Stimulated activated CD8-positive, alpha-beta memory T cell treated with anti-CD3 and anti-CD28 coated beads, Interleukin-7, amount 100 ng/mL, for 24 hours (primary cell): Measurements from ENCODE around the gene SLC34A3.
"Not testable (repeated sequence)": the region's sequence is repeated elsewhere in the genome, so short reads cannot be mapped to it uniquely, and the experiment has no call there.

Experiments
- DNase-seq: peaks from one replicate; pipeline ENCODE4 v3.0.0-alpha.2; 2020; ENCODE audit warnings: low read depth

SLC34A3 gene

GRCh38 chr9:137255448-137256114 lies 24.9 kb downstream of the SLC34A3 start:
- no peak for DNase-seq

GRCh38 chr9:137256362-137256761 lies 25.7 kb downstream of the SLC34A3 start:
- DNase-seq = no peak

- DNase-seq = no peak
These were observed 26.2 kb downstream of the SLC34A3 start for GRCh38 chr9:137256856-137257255.

DNA sequence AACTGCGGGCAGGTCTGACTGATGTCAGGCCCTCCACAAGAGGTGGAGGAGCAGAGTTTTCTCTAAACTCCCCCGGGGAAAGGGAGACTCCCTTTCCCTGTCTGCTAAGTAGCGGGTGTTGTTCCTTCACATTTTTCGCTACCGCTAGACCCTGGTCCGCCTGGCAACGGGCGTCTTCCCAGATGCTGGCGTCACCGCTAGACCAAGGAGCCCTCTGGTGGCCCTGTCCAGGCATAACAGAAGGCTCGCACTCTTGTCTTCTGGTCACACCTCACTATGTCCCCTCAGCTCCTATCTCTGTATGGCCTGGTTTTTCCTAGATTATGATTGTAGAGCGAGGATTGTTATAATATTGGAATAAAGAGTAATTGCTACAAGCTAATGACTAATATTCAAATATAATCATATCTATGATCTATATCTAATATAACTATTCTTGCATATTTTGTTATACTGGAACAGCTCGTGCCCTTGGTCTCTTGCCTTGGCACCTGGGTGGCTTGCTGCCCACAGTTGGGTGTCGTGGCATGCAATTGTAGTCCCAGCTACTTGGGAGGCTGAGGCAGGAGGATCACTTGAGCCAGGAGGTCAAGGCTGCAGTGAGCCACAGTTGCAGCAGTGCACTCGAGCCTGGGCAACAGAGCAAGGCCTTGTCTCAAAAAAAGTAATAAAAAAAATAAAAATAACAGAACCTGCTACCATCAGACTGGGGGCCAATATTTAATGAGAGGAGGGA lies 31.6 kb downstream of the SLC34A3 start:
- not testable (repeated sequence) for DNase-seq

- DNase-seq = no peak
These were observed 32.2 kb downstream of the SLC34A3 start for GRCh38 chr9:137262909-137263285.

DNA sequence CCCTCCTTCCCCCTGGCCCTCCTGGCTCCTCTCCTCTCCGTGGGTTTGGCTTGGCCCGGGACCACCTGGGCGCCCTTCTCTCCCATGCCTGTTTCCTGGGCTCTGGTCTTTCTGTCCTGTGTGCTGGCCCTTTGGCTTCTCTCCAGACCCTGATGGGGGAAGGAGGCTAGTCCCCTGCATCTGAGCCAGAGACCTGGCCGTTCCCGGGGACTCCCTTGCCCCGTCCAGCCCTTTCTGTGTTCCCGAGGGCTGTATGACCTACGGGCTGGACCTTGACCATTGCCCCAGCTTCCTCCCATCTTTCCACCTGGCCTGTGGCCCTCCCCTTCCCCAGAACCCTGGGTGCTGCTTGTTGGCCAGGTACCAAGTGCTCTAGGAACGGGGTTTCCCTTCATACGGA lies 32.8 kb downstream of the SLC34A3 start:
- no peak for DNase-seq

GRCh38 chr9:137264067-137264466 lies 33.4 kb downstream of the SLC34A3 start:
- no peak for DNase-seq

- no peak for DNase-seq
These were observed 34.9 kb downstream of the SLC34A3 start for GRCh38 chr9:137265496-137266161.

DNA sequence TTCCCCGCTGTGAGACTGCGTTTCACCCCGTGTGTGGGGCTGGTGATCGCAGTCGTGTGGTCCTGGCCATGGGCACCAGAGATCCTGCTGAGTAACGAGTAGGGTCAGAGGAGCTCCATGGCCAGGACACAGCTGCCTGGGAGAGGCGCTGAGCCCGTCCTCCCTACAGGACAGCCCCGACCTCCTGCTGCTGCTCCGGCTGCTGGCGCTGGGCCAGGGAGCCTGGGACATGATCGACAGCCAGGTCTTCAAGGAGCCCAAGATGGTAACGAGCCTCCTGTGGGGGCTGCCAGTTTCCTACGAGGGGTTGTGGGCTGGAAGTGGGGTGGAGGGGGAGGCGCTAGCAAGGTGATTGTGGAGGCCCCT lies 35.4 kb downstream of the SLC34A3 start:
- no peak for DNase-seq

GRCh38 chr9:137266585-137267453 lies 36.1 kb downstream of the SLC34A3 start:
- no peak for DNase-seq

- no peak for DNase-seq
These were observed 37.2 kb downstream of the SLC34A3 start for GRCh38 chr9:137267933-137268355.

- no peak for DNase-seq
These were observed 38.0 kb downstream of the SLC34A3 start for GRCh38 chr9:137268538-137269201.

DNA sequence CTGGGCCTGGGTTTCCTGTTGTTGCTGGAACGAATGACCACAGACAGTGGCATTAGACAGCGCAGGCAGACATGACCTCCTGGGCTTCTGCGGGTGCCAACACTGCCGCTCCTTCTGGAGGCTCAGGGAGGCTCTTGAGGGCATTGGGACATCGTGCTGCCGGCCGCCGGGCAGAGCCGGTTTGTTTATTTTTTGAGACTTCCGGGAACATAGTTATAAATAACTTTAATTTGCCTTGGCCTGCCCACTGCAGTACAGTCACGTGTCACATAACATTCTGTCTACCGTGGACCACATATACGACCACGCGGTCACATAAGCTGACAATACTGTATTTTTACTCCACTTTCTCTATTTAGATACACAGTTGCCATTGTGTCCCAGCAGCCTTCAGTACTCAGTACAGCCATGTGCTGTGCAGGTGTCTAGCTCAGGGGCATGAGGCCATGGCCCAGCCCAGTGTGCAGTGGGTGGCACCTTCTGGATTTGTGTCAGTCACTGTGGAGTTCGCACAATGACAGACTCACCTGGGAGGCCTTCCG lies 38.6 kb downstream of the SLC34A3 start:
- DNase-seq = no peak

DNA sequence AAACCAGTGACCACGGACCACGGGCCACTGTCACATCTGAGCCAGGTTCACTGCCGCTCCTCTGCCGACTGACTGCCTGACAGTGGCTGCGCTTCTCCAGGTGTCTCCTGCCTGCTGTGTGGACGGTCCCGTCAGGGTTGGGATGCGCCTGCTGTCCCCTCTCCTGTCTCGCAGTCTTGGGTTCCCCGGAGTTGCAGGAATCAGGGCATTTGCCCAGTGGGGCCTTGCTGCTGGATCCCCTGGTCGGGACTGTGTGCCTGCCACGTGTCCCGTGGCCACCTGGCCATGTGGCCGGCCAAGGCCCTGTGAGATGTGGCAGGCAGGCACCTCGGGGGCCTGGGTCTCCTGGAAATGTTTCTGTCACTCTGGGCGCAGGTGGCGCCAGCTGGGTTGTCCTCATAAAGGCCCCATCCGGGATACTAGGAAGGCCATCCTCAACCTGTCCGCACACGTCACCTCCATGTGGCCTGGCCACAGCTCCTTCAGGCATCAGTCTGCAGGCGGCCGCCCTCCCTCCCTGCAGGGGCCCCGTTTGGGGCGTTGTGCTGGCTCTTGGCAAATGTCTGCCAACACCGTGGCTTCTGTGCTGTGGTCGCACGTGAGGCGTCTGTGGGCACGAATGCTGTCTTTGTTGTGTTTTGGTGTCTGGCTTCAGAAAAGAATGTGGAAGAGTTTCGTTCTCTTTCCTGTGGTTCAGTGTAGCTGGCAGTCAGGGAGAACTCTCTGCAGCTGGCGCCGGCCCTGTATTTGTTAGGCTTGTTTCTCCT lies 40.4 kb downstream of the SLC34A3 start:
- DNase-seq = no peak

- no peak for DNase-seq
These were observed 41.0 kb downstream of the SLC34A3 start for GRCh38 chr9:137271696-137272076.

- DNase-seq = no peak
These were observed 41.8 kb downstream of the SLC34A3 start for GRCh38 chr9:137272241-137273094.

GRCh38 chr9:137273095-137273490 lies 42.4 kb downstream of the SLC34A3 start:
- no peak for DNase-seq

- DNase-seq = no peak
These were observed 43.1 kb downstream of the SLC34A3 start for GRCh38 chr9:137273611-137274320.

DNA sequence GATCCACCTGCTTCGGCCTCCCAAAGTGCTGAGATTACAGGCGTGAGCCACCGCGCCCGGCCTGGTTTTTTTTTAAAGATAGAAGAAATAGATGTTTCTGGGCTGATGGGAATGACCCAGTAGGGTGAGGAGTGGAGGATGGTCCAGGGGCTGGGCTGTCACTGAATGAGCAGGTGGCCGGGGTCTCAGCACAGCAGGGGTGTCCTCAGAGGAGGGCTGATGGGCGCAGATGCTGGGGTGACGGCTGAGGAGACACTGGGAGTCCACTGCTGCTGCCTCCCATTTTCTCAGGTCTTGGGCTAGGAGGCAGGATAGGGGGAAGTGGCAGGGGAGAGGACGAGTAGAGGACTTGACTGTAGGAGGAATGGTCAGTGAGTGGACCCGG lies 44.5 kb downstream of the SLC34A3 start:
- no peak for DNase-seq
